ENCODE data around the gene AFG3L2. TPM values are rescaled to one million over a fixed set of nuclear protein-coding genes. Genes with fewer than 3 reads are reported as not detected.

AFG3L2 gene
- total and polyA plus RNA-seq, 3 donors from 2014 or later: 47.6 to 63.6 (median 57.4) TPM

GRCh38 chr18:12324991-12325725 is 51.9 kb downstream of the AFG3L2 start:
- H3K36me3 ChIP-seq (ENCODE audit: low read depth, missing control alignments): no peaks in the 10 kb centered on the region
- 71 to 86% methylated on average over 15 to 50 of the region's 58 CpGs for WGBS, 2 donors
- intact Hi-C loops (cut with DNase I; ENCODE audit: low total_unique reads): no loop called here
- H3K27me3 ChIP-seq: no peaks in the 10 kb centered on the region
- no peaks in the 10 kb centered on the region for H3K4me1 ChIP-seq
- DNase-seq: peak; percentile 14
- H3K4me3 ChIP-seq: peak overlapping the region; percentile 14 to 15
- no peaks in the 10 kb centered on the region for H3K9me3 ChIP-seq
- no peak overlapping the region for H3K27ac ChIP-seq
- TF ChIP-seq POLR2A (IDR thresholded peaks at IDR 0.05) (no peak), CTCF (IDR thresholded peaks at IDR 0.05) (no peak)

- Histone ChIP-seq H3K27ac (no peak overlapping the region), H3K4me1 (no peaks in the 10 kb centered on the region), H3K27me3 (no peaks in the 10 kb centered on the region), H3K9me3 (no peaks in the 10 kb centered on the region), H3K36me3 (ENCODE audit: low read depth, missing control alignments) (no peaks in the 10 kb centered on the region), H3K4me3 (no peak overlapping the region)
- intact Hi-C loops (cut with DNase I; ENCODE audit: low total_unique reads): no loop called here
- TF ChIP-seq CTCF (IDR thresholded peaks at IDR 0.05) (no peak), POLR2A (IDR thresholded peaks at IDR 0.05) (no peak)
- no peak for DNase-seq
- 68 to 79% methylated on average over 4 of the region's 4 CpGs for WGBS, 2 donors
Measured at GRCh38 chr18:12321333-12321732, 55.7 kb downstream of the AFG3L2 start.

GRCh38 chr18:12318857-12319256 is 58.2 kb downstream of the AFG3L2 start:
- H3K36me3 ChIP-seq (ENCODE audit: low read depth, missing control alignments): no peaks in the 10 kb centered on the region
- H3K9me3 ChIP-seq: no peaks in the 10 kb centered on the region
- no peak overlapping the region for H3K27ac ChIP-seq
- TF ChIP-seq POLR2A (IDR thresholded peaks at IDR 0.05): no peak
- no peak for TF ChIP-seq CTCF (IDR thresholded peaks at IDR 0.05)
- DNase-seq: no peak
- H3K4me3 ChIP-seq: no peak overlapping the region
- intact Hi-C loops (cut with DNase I; ENCODE audit: low total_unique reads): no loop called here
- 88 to 94% methylated on average over 5 of the region's 5 CpGs for WGBS, 2 donors
- H3K27me3 ChIP-seq: no peaks in the 10 kb centered on the region
- peaks cover 8% of the 10 kb centered on the region for H3K4me1 ChIP-seq

- Histone ChIP-seq H3K4me1 (peaks cover 13% of the 10 kb centered on the region), H3K4me3 (no peak overlapping the region), H3K36me3 (ENCODE audit: low read depth, missing control alignments) (no peaks in the 10 kb centered on the region), H3K27ac (no peak overlapping the region), H3K9me3 (no peaks in the 10 kb centered on the region), H3K27me3 (no peaks in the 10 kb centered on the region)
- 39 to 46% methylated on average over 5 of the region's 5 CpGs for WGBS, 2 donors
- no peak for DNase-seq
- TF ChIP-seq POLR2A (IDR thresholded peaks at IDR 0.05) (no peak), CTCF (IDR thresholded peaks at IDR 0.05) (no peak)
- intact Hi-C loops (cut with DNase I; ENCODE audit: low total_unique reads): no loop called here
Measured at GRCh38 chr18:12318334-12318697, 58.7 kb downstream of the AFG3L2 start.
